HL-60 (cell line): ENCODE results near the gene ATP12A.

Source experiments
- DNase-seq, 2 experiments: peaks; one replicate each; pipeline ENCODE4 v3.0.0-alpha.2; 2010 to 2020; ENCODE audit warnings: low read depth in 1 of 2, low spot score in 1 of 2
- H3K27ac ChIP-seq: fragments of 250-450 bp; sonication (Bioruptor Pico); replicated peaks from 2 replicates; pipeline ENCODE4 v1.5.1; 2020; ENCODE audit warnings: mild to moderate bottlenecking, moderate library complexity
- H3K27me3 ChIP-seq: fragments of 250-450 bp; sonication (Bioruptor Pico); 2 replicates; pipeline ENCODE4 v1.5.1; 2021; ENCODE audit warnings: mild to moderate bottlenecking, moderate library complexity; ENCODE audit not compliant: insufficient read depth, poor library complexity, severe bottlenecking
- H3K4me3 ChIP-seq: replicated peaks from 2 replicates; pipeline ENCODE4 v1.5.1; 2011; ENCODE audit warnings: mild to moderate bottlenecking, control low read depth, low read length; ENCODE audit not compliant: insufficient read depth
- CTCF ChIP-seq: IDR thresholded peaks from one replicate; pipeline ENCODE4 v1.5.1; 2011; ENCODE audit warnings: low read length, control low read depth, inconsistent platforms; ENCODE audit not compliant: insufficient read depth
- GABPA ChIP-seq: IDR thresholded peaks from 2 replicates; pipeline ENCODE4 v1.6.1; 2012; ENCODE audit warnings: low read depth
- POLR2AphosphoS5 ChIP-seq: IDR thresholded peaks from 2 replicates; pipeline ENCODE4 v1.6.1; 2012; ENCODE audit warnings: low read depth
- SPI1 ChIP-seq: IDR thresholded peaks from 2 replicates; pipeline ENCODE4 v1.6.1; 2012; ENCODE audit warnings: low read depth, mild to moderate bottlenecking, borderline replicate concordance
- long read RNA-seq: library from polyadenylated mRNA; unstranded; transcript quantifications from one replicate; pipeline ENCODE4 v2.0.0, GENCODE V29; 2020
- TF ChIP-seq, protein P1 (sequence below): IDR thresholded peaks from 2 replicates; pipeline ENCODE4 v1.6.1; 2012; ENCODE audit warnings: low read depth; ENCODE audit not compliant: insufficient replicate concordance

The ATP12A gene
- long read RNA-seq, result 0 reads

DNA sequence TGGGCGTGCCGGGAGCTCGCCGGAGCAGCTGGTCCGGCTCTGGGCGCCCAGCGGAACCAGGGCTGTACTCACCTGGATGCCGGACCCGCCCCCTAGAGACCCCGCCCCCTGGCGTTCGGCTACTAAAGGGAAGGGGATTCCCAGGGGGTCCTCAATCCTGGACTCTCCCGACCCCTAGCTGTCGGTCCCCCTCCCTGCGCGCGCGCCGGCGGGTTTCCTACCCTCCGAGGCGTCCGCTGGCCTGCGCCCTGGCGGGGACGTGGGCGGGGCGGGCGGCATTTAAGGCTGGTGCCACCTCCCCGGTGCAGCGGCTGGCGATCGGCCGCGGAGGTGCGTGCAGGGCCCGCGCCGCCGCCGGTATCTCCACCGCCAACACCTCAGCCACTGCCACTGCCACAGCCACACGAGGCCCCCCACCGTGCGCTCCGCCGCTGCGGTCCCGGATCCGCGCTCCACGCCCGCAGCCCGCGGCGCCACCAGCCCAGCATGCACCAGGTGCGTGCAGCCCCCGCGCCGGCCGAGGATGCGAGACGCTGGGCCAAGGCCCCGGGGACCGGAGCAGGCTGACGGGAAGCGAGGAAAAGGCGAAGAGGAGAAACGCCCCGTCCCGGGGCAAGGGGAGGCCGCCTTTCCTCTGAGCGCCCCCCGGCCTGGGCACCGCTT is at the start of gene ATP12A:
ATP12A (plus strand) TSS at position 151 of the 663 bp plus-strand sequence; CDS start at position 487, 336 bp downstream.
- peaks cover 41% of the 10 kb centered on the region for H3K27me3 ChIP-seq
- peak within 1 kb of the TSS; percentile 26 for H3K4me3 ChIP-seq
- no peak for TF ChIP-seq CTCF
- no peak for TF ChIP-seq SPI1
- TF ChIP-seq POLR2AphosphoS5, result no peak
- TF ChIP-seq GABPA, result no peak
- TF ChIP-seq, protein P1, sequence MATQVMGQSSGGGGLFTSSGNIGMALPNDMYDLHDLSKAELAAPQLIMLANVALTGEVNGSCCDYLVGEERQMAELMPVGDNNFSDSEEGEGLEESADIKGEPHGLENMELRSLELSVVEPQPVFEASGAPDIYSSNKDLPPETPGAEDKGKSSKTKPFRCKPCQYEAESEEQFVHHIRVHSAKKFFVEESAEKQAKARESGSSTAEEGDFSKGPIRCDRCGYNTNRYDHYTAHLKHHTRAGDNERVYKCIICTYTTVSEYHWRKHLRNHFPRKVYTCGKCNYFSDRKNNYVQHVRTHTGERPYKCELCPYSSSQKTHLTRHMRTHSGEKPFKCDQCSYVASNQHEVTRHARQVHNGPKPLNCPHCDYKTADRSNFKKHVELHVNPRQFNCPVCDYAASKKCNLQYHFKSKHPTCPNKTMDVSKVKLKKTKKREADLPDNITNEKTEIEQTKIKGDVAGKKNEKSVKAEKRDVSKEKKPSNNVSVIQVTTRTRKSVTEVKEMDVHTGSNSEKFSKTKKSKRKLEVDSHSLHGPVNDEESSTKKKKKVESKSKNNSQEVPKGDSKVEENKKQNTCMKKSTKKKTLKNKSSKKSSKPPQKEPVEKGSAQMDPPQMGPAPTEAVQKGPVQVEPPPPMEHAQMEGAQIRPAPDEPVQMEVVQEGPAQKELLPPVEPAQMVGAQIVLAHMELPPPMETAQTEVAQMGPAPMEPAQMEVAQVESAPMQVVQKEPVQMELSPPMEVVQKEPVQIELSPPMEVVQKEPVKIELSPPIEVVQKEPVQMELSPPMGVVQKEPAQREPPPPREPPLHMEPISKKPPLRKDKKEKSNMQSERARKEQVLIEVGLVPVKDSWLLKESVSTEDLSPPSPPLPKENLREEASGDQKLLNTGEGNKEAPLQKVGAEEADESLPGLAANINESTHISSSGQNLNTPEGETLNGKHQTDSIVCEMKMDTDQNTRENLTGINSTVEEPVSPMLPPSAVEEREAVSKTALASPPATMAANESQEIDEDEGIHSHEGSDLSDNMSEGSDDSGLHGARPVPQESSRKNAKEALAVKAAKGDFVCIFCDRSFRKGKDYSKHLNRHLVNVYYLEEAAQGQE, result no peak
- H3K27ac ChIP-seq, result no peak within 1 kb of the TSS
- DNase-seq, result no peak

DNA sequence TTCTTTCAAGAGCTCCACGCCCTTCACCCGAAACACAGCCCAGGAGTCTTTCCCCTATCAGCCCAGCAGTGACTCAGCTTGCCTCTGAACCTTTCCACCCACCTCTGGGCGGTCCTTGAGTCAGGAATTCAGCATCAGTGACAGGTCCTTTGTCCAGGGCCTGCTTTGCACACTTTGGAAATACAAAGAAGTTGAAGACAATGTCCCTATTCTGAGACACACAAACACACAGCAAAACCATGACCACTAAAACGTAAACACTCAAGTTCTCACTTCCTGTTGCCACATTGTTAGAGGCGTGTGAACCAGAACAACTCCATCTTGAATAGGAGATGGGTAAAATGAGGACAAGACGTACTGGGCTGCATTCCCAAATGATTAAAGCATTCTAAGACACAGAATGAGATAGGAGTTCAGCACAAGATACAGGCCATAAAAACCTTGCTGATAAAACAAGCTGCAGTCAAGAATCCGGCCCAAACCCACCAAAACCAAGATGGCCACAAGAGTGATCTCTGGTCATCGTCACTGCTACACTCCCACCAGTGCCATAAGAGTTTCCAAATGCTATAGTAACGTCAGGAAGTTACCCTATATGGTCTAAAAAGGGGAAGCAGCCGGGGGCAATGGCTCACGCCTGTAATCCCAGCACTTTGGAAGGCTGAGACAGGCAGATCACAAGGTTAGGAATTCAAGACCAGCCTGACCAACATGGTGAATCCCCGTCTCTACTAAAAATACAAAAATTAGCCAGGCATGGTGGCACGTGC is 49.2 kb upstream of the ATP12A start:
- H3K27ac ChIP-seq, result no peak overlapping the region
- DNase-seq, result peak in 1 of 2 experiments; percentile 41
- H3K4me3 ChIP-seq, result no peak overlapping the region
- no peaks in the 10 kb centered on the region for H3K27me3 ChIP-seq
- TF ChIP-seq GABPA, result no peak
- TF ChIP-seq CTCF, result no peak
- TF ChIP-seq, protein P1, result no peak
- TF ChIP-seq POLR2AphosphoS5, result no peak
- peak; percentile 33; the same call in 1 of the 2 replicates for TF ChIP-seq SPI1

- no peak overlapping the region for H3K4me3 ChIP-seq
- no peak for TF ChIP-seq GABPA
- no peak for TF ChIP-seq CTCF
- TF ChIP-seq, protein P1, result no peak
- TF ChIP-seq SPI1, result no peak
- TF ChIP-seq POLR2AphosphoS5, result no peak
- no peak for DNase-seq
- H3K27ac ChIP-seq, result no peak overlapping the region
- no peaks in the 10 kb centered on the region for H3K27me3 ChIP-seq
Observed at GRCh38 chr13:24631922-24632321, 48.3 kb upstream of the ATP12A start.
